NB4 (cell line): ENCODE data around the gene CACNG4.

Experiments used
- MAX ChIP-seq: IDR thresholded peaks from 2 replicates; pipeline ENCODE4 v1.6.1; 2011; ENCODE audit warnings: low read depth, low read length
- TF ChIP-seq, protein P1 (sequence below): IDR thresholded peaks from one replicate; pipeline ENCODE4 v1.5.1; 2012; ENCODE audit warnings: low read depth, low read length

DNA sequence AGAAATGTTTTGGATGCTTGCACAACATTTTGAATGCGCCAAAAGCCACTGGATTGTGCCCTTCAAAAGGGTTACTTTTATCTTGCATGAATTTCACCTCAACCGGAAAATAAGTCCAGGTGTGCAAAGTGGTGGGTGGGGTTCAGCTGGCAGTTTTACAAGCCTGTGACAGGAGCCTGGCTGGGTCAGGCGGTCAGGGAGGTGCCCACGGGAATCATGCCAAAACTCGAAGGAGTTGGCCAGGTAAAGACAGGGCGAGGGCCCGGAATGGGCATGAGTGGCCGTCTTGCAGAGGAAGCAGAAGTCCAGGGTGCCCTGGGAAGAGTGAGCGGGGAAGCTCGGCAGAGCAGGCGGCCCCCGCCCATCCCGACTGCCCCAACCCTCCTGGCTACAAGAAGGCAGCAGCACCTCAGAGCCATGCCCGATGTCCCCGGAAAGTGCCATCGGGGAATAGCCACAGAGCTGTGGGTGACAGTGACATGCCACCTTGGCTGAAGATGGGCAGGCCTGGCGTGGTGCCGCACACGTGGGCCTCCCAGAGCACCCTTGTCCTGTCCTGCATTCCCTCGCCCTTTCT is 60.8 kb downstream of the CACNG4 start:
- no peak for TF ChIP-seq MAX
- TF ChIP-seq, protein P1, sequence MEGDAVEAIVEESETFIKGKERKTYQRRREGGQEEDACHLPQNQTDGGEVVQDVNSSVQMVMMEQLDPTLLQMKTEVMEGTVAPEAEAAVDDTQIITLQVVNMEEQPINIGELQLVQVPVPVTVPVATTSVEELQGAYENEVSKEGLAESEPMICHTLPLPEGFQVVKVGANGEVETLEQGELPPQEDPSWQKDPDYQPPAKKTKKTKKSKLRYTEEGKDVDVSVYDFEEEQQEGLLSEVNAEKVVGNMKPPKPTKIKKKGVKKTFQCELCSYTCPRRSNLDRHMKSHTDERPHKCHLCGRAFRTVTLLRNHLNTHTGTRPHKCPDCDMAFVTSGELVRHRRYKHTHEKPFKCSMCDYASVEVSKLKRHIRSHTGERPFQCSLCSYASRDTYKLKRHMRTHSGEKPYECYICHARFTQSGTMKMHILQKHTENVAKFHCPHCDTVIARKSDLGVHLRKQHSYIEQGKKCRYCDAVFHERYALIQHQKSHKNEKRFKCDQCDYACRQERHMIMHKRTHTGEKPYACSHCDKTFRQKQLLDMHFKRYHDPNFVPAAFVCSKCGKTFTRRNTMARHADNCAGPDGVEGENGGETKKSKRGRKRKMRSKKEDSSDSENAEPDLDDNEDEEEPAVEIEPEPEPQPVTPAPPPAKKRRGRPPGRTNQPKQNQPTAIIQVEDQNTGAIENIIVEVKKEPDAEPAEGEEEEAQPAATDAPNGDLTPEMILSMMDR: no peak
